ENCODE results near the gene ARIH1.
"Not testable (repeated sequence)": the region's sequence is repeated elsewhere in the genome, so short reads cannot be mapped to it uniquely, and the experiment has no call there.

The ARIH1 gene

GRCh38 chr15:72616491-72617210, 142.5 kb downstream of the ARIH1 start:
- H3K4me3 Mint-ChIP-seq, result no peak overlapping the region
- H3K27me3 Mint-ChIP-seq (ENCODE audit: low read depth), result no peaks in the 10 kb centered on the region
- no peak overlapping the region for H3K27ac Mint-ChIP-seq
- no peaks in the 10 kb centered on the region for H3K9me3 Mint-ChIP-seq
- no peaks in the 10 kb centered on the region for H3K4me1 Mint-ChIP-seq
- H3K36me3 Mint-ChIP-seq (ENCODE audit: low read depth), result no peaks in the 10 kb centered on the region
- TF ChIP-seq, protein P1, sequence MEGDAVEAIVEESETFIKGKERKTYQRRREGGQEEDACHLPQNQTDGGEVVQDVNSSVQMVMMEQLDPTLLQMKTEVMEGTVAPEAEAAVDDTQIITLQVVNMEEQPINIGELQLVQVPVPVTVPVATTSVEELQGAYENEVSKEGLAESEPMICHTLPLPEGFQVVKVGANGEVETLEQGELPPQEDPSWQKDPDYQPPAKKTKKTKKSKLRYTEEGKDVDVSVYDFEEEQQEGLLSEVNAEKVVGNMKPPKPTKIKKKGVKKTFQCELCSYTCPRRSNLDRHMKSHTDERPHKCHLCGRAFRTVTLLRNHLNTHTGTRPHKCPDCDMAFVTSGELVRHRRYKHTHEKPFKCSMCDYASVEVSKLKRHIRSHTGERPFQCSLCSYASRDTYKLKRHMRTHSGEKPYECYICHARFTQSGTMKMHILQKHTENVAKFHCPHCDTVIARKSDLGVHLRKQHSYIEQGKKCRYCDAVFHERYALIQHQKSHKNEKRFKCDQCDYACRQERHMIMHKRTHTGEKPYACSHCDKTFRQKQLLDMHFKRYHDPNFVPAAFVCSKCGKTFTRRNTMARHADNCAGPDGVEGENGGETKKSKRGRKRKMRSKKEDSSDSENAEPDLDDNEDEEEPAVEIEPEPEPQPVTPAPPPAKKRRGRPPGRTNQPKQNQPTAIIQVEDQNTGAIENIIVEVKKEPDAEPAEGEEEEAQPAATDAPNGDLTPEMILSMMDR (IDR thresholded peaks at IDR 0.05; ENCODE audit: unreplicated experiment in 3 of 3), result no peak

- not testable (repeated sequence) for H3K4me3 Mint-ChIP-seq; H3K9me3 Mint-ChIP-seq; H3K27ac Mint-ChIP-seq; H3K4me1 Mint-ChIP-seq; H3K36me3 Mint-ChIP-seq (ENCODE audit: low read depth); H3K27me3 Mint-ChIP-seq (ENCODE audit: low read depth)
Measured at GRCh38 chr15:72623854-72624253, 149.7 kb downstream of the ARIH1 start.

GRCh38 chr15:72626153-72626552, 152.0 kb downstream of the ARIH1 start:
- not testable (repeated sequence) for H3K9me3 Mint-ChIP-seq, H3K4me1 Mint-ChIP-seq

GRCh38 chr15:72628249-72629067, 154.3 kb downstream of the ARIH1 start:
- H3K27me3 Mint-ChIP-seq (ENCODE audit: low read depth); H3K4me1 Mint-ChIP-seq; H3K4me3 Mint-ChIP-seq; H3K27ac Mint-ChIP-seq; H3K36me3 Mint-ChIP-seq (ENCODE audit: low read depth); H3K9me3 Mint-ChIP-seq: not testable (repeated sequence)

More at GRCh38 chr15:72626153-72626552, 152.0 kb downstream of the ARIH1 start:
- H3K27me3 Mint-ChIP-seq (ENCODE audit: low read depth); H3K4me3 Mint-ChIP-seq; H3K27ac Mint-ChIP-seq; H3K36me3 Mint-ChIP-seq (ENCODE audit: low read depth): not testable (repeated sequence)

DNA sequence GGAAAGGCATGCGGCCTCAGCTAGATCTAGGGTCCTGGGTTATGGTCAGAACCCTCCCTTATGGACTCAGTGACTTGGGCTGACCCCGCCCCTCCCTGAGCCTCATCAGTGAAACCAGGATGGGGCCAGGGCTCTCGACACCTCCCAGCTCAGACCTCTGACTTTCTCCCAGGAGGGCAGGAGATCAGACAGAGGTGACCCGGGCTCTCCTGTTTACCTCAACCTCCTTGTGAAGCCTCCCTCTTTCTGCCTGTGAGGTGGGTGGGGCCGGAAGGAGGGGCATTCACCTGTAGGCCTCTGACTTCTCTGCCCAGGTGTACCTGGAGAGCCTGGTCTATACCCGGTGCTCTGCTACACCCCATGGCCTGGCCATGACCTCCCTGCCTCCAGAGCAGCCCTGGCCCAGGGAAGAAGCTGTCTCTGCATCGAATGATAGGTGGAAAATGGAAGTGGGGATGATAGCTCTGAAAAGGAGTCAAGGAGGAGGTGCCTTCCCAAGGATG, 155.0 kb downstream of the ARIH1 start:
- not testable (repeated sequence) for H3K9me3 Mint-ChIP-seq; H3K4me3 Mint-ChIP-seq; H3K36me3 Mint-ChIP-seq (ENCODE audit: low read depth); H3K27ac Mint-ChIP-seq; H3K4me1 Mint-ChIP-seq; H3K27me3 Mint-ChIP-seq (ENCODE audit: low read depth)

GRCh38 chr15:72636519-72637282, 162.6 kb downstream of the ARIH1 start:
- H3K4me3 Mint-ChIP-seq, result peak overlapping the region in 1 of 3 experiments; percentile 38
- H3K36me3 Mint-ChIP-seq (ENCODE audit: low read depth); H3K27ac Mint-ChIP-seq; H3K27me3 Mint-ChIP-seq (ENCODE audit: low read depth); H3K4me1 Mint-ChIP-seq; H3K9me3 Mint-ChIP-seq: not testable (repeated sequence)

- H3K9me3 Mint-ChIP-seq, result not testable (repeated sequence)
Measured at GRCh38 chr15:72639759-72640483, 165.8 kb downstream of the ARIH1 start.

DNA sequence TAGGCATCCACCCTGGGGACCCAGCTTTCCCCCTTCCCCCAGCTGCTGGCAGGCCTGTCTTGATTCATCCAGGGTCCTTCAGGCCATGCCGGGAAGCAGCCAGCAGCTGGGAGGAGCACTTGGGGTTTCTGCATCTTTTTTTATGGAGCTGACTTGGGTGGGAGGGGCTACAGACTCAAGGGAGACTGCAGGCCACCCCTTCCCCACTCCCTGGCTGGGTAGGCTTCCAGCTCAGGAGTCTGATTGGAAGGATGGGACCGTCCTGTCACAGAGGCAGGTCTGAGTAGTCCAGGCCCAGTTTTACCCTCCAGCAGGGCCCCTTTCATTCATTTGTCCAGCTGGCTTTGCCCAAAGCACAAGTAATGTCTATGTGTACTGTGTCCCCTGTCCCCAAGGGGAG, 168.1 kb downstream of the ARIH1 start:
- not testable (repeated sequence) for H3K27ac Mint-ChIP-seq; H3K27me3 Mint-ChIP-seq (ENCODE audit: low read depth); H3K9me3 Mint-ChIP-seq; H3K36me3 Mint-ChIP-seq (ENCODE audit: low read depth); H3K4me1 Mint-ChIP-seq; H3K4me3 Mint-ChIP-seq

More at GRCh38 chr15:72639759-72640483, 165.8 kb downstream of the ARIH1 start:
- H3K4me3 Mint-ChIP-seq; H3K4me1 Mint-ChIP-seq; H3K27me3 Mint-ChIP-seq (ENCODE audit: low read depth); H3K27ac Mint-ChIP-seq; H3K36me3 Mint-ChIP-seq (ENCODE audit: low read depth): not testable (repeated sequence)

DNA sequence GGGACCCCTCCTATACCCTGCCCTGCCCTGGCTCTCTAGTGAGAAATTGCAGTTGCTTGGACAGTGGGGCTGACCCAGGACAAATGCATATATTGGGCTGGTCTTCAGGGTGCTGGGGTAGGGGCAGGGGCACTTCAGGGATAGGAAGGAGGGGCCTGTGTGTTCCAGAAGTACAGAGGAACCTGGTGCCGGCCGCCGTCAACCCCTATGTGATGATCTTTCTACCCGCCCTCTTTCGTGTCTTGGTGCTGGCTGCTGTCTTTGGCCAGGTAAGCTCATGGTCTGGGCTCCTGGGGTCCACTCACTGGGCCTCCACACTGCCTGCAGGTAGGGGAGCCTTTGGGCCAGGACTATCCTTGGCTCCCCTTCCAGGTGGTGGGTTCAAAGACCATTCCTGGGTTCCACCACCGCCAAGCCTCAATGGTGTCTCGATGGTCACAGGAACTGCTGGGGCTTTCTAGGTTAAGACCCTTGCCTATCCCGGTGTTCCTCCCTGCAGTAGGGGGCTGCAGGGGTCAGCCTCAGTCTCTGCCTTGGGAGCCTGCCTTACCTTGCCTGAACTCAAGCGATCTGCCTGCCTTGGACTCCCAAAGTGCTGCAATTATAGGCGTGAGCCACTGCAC, 174.6 kb downstream of the ARIH1 start:
- H3K27ac Mint-ChIP-seq; H3K36me3 Mint-ChIP-seq (ENCODE audit: low read depth); H3K9me3 Mint-ChIP-seq; H3K4me3 Mint-ChIP-seq; H3K27me3 Mint-ChIP-seq (ENCODE audit: low read depth); H3K4me1 Mint-ChIP-seq: not testable (repeated sequence)

Measured in nephron (organoid).